HepG2 (cell line): Measurements from ENCODE around the gene MINDY1. TPM values are rescaled to one million over a fixed set of nuclear protein-coding genes. Genes with fewer than 3 reads are reported as not detected.

Source experiments
- BRCA1 ChIP-seq: sonication (generic); formaldehyde crosslinking; IDR thresholded peaks from 2 replicates; pipeline ENCODE4 v1.4.0; 2020; ENCODE audit warnings: missing genetic modification reagents
- E2F2 ChIP-seq: sonication (generic); formaldehyde crosslinking; IDR thresholded peaks from 2 replicates; pipeline ENCODE4 v1.4.0; 2020; ENCODE audit warnings: missing genetic modification reagents, borderline replicate concordance
- ELF1 ChIP-seq: sonication (generic); formaldehyde crosslinking; IDR thresholded peaks from 2 replicates; pipeline ENCODE4 v1.4.0; 2020; ENCODE audit warnings: missing genetic modification reagents
- FLYWCH1 ChIP-seq: sonication (generic); formaldehyde crosslinking; IDR thresholded peaks from 2 replicates; pipeline ENCODE4 v1.8.1; 2023; ENCODE audit warnings: mild to moderate bottlenecking, missing genetic modification reagents
- HOXA3 ChIP-seq: sonication (generic); formaldehyde crosslinking; IDR thresholded peaks from 2 replicates; pipeline ENCODE4 v1.5.0; 2020; ENCODE audit warnings: missing genetic modification reagents
- PHF21A ChIP-seq: sonication (generic); formaldehyde crosslinking; IDR thresholded peaks from 2 replicates; pipeline ENCODE4 v1.5.0; 2020; ENCODE audit warnings: mild to moderate bottlenecking, missing genetic modification reagents
- POGK ChIP-seq: sonication (generic); formaldehyde crosslinking; conservative IDR thresholded peaks from 2 replicates; pipeline ENCODE4 v1.8.0; 2022; ENCODE audit warnings: mild to moderate bottlenecking, moderate library complexity, missing genetic modification reagents
- PRDM15 ChIP-seq: sonication (generic); formaldehyde crosslinking; IDR thresholded peaks from 2 replicates; pipeline ENCODE4 v1.4.0; 2020; ENCODE audit warnings: missing genetic modification reagents
- RFXAP ChIP-seq: sonication (generic); formaldehyde crosslinking; IDR thresholded peaks from 2 replicates; pipeline ENCODE4 v1.4.0; 2020; ENCODE audit warnings: missing genetic modification reagents, borderline replicate concordance
- SP140L ChIP-seq: sonication (generic); formaldehyde crosslinking; IDR thresholded peaks from 2 replicates; pipeline ENCODE4 v1.4.0; 2020; ENCODE audit warnings: missing genetic modification reagents, borderline replicate concordance
- TAF15 ChIP-seq: fragments of 200-400 bp; formaldehyde crosslinking; IDR thresholded peaks from one replicate; pipeline ENCODE4 v1.6.1; 2018; ENCODE audit warnings: mild to moderate bottlenecking, low read depth, low read length; ENCODE audit not compliant: poor library complexity, severe bottlenecking
- THAP7 ChIP-seq: sonication (generic); formaldehyde crosslinking; IDR thresholded peaks from 2 replicates; pipeline ENCODE4 v1.8.1; 2023; ENCODE audit warnings: mild to moderate bottlenecking, missing genetic modification reagents
- ZFP91 ChIP-seq: sonication (generic); formaldehyde crosslinking; IDR thresholded peaks from 2 replicates; pipeline ENCODE4 v1.9.0; 2022; ENCODE audit warnings: missing genetic modification reagents, mild to moderate bottlenecking, borderline replicate concordance
- ZNF180 ChIP-seq: sonication (generic); formaldehyde crosslinking; IDR thresholded peaks from 2 replicates; pipeline ENCODE4 v1.4.0; 2020; ENCODE audit warnings: low read depth, missing genetic modification reagents, borderline replicate concordance
- ZNF446 ChIP-seq: sonication (generic); formaldehyde crosslinking; IDR thresholded peaks from 2 replicates; pipeline ENCODE4 v1.5.0; 2020; ENCODE audit warnings: mild to moderate bottlenecking, missing genetic modification reagents
- ZNF484 ChIP-seq: sonication (generic); formaldehyde crosslinking; IDR thresholded peaks from 2 replicates; pipeline ENCODE4 v1.5.1; 2020; ENCODE audit warnings: mild to moderate bottlenecking, low read depth, missing genetic modification reagents, borderline replicate concordance
- ZNF563 ChIP-seq: sonication (generic); formaldehyde crosslinking; IDR thresholded peaks from 2 replicates; pipeline ENCODE4 v1.8.0; 2022; ENCODE audit warnings: mild to moderate bottlenecking, moderate library complexity, missing genetic modification reagents
- ZNF674 ChIP-seq: sonication (generic); formaldehyde crosslinking; IDR thresholded peaks from 2 replicates; pipeline ENCODE4 v1.5.0; 2020; ENCODE audit warnings: low read depth, mild to moderate bottlenecking, missing genetic modification reagents
- ZNF788 ChIP-seq: sonication (generic); formaldehyde crosslinking; IDR thresholded peaks from 2 replicates; pipeline ENCODE4 v1.5.0; 2020; ENCODE audit warnings: mild to moderate bottlenecking, missing genetic modification reagents, borderline replicate concordance
- polyA plus RNA-seq, 8 experiments: library from polyadenylated mRNA; depleted of rRNA in 3 of 8; stranded (reverse) in 7 of 8; unstranded in 1 of 8; fragments of >200 nt; fragmentation: Illumina TruSeq in 4 of 8; extraction: Trizol in 4 of 8; gene quantifications; 2 replicates each; pipeline versions ENCODE4 v1.2.1 to v1.2.3, GENCODE V29; 2011 to 2016; ENCODE audit warnings: low read depth in 4 of 8, missing spikeins in 1 of 8, mixed read lengths in 1 of 8; ENCODE audit not compliant: insufficient read depth in 1 of 8
- total RNA-seq, 5 experiments: library from RNA; depleted of rRNA; stranded (reverse); fragments of >200 nt; fragmentation: Illumina TruSeq; extraction: Trizol; gene quantifications; 2 replicates each; pipeline ENCODE4 v1.2.3, GENCODE V29; 2016; ENCODE audit warnings: low read depth in 1 of 5

MINDY1 gene
- total and polyA plus RNA-seq, 2 of the 13 experiments (the other 11 are each of a cell fraction or from before 2014, with no cell fraction given): 11.1 to 15.0 TPM

GRCh38 chr1:151012684-151013471 is 6.2 kb upstream of the MINDY1 start (continued):
- no peak for TF ChIP-seq E2F2 (CRISPR knock-in tag)
- TF ChIP-seq ZFP91: peak; percentile 61; the same call in 1 of the 2 replicates
- no peak for TF ChIP-seq ZNF446 (CRISPR knock-in tag)
- TF ChIP-seq RFXAP: peak; percentile 54; the same call in 1 of the 2 replicates
- TF ChIP-seq ELF1 (CRISPR knock-in tag): no peak
- TF ChIP-seq PHF21A: peak; percentile 83
- TF ChIP-seq ZNF484: no peak
- no peak for TF ChIP-seq ZNF674 (CRISPR knock-in tag)
- TF ChIP-seq THAP7 (CRISPR knock-in tag): no peak
- peak; percentile 77; the same call in 1 of the 2 replicates for TF ChIP-seq PRDM15
- TF ChIP-seq HOXA3: peak; percentile 79; the same call in 1 of the 2 replicates
- no peak for TF ChIP-seq SP140L
- no peak for TF ChIP-seq FLYWCH1 (CRISPR knock-in tag)
- no peak for TF ChIP-seq ZNF563
- no peak for TF ChIP-seq ZNF180 (CRISPR knock-in tag)
- no peak; the same call in 1 of the 2 replicates for TF ChIP-seq ZNF788 (CRISPR knock-in tag)
- TF ChIP-seq POGK (CRISPR knock-in tag): no peak
- no peak for TF ChIP-seq TAF15
- TF ChIP-seq BRCA1 (CRISPR knock-in tag): no peak; the same call in 1 of the 2 replicates
